HepG2 (cell line): Measurements from ENCODE around the gene ANKRD42. TPM values are rescaled to one million over a fixed set of nuclear protein-coding genes. Genes with fewer than 3 reads are reported as not detected.

ENCODE experiments used
- ASH2L ChIP-seq: fragments of 300-600, 200-600 bp; sonication (generic); IDR thresholded peaks from 2 replicates; pipeline ENCODE4 v1.7.0; 2017; ENCODE audit warnings: low read depth, mild to moderate bottlenecking, moderate library complexity, mixed read lengths, low read length; ENCODE audit not compliant: insufficient read length
- CENPT ChIP-seq: sonication (generic); formaldehyde crosslinking; IDR thresholded peaks from 2 replicates; pipeline ENCODE4 v1.8.0; 2022; ENCODE audit warnings: low read depth, mild to moderate bottlenecking, moderate library complexity, missing genetic modification reagents
- GFI1 ChIP-seq: sonication (generic); formaldehyde crosslinking; IDR thresholded peaks from 2 replicates; pipeline ENCODE4 v1.5.0; 2020; ENCODE audit warnings: missing genetic modification reagents, mild to moderate bottlenecking, borderline replicate concordance
- KAT8 ChIP-seq: IDR thresholded peaks from 2 replicates; pipeline ENCODE4 v1.6.1; 2016; ENCODE audit warnings: missing genetic modification reagents, missing compliant biosample characterization
- KLF13 ChIP-seq: sonication (generic); formaldehyde crosslinking; IDR thresholded peaks from 2 replicates; pipeline ENCODE4 v1.4.0; 2020; ENCODE audit warnings: mild to moderate bottlenecking, missing genetic modification reagents
- KLF6 ChIP-seq: IDR thresholded peaks from 2 replicates; pipeline ENCODE4 v1.8.0; 2016; ENCODE audit warnings: missing biosample characterization, missing genetic modification reagents
- MEIS2 ChIP-seq: sonication (generic); formaldehyde crosslinking; IDR thresholded peaks from 2 replicates; pipeline ENCODE4 v1.9.0; 2021; ENCODE audit warnings: mild to moderate bottlenecking, missing genetic modification reagents
- MIXL1 ChIP-seq: IDR thresholded peaks from 2 replicates; pipeline ENCODE4 v1.6.1; 2016
- MTERF4 ChIP-seq: sonication (generic); formaldehyde crosslinking; IDR thresholded peaks from 2 replicates; pipeline ENCODE4 v1.8.0; 2023; ENCODE audit warnings: mild to moderate bottlenecking, missing genetic modification reagents
- NCOA5 ChIP-seq: sonication (generic); formaldehyde crosslinking; IDR thresholded peaks from 2 replicates; pipeline ENCODE4 v1.4.0; 2020; ENCODE audit warnings: missing genetic modification reagents
- PCBP1 ChIP-seq: fragments of 200-400 bp; formaldehyde crosslinking; IDR thresholded peaks from 2 replicates; pipeline ENCODE4 v1.6.1; 2017; ENCODE audit warnings: mild to moderate bottlenecking, low read depth, low read length, borderline replicate concordance
- PRDM15 ChIP-seq: sonication (generic); formaldehyde crosslinking; IDR thresholded peaks from 2 replicates; pipeline ENCODE4 v1.4.0; 2020; ENCODE audit warnings: missing genetic modification reagents
- SKIL ChIP-seq: sonication (generic); formaldehyde crosslinking; IDR thresholded peaks from 2 replicates; pipeline ENCODE4 v1.8.0; 2022; ENCODE audit warnings: missing genetic modification reagents, mild to moderate bottlenecking, moderate library complexity, borderline replicate concordance
- STAT5B ChIP-seq: sonication (generic); formaldehyde crosslinking; IDR thresholded peaks from 2 replicates; pipeline ENCODE4 v1.4.0; 2020; ENCODE audit warnings: missing genetic modification reagents
- STAT6 ChIP-seq: sonication (generic); formaldehyde crosslinking; IDR thresholded peaks from 2 replicates; pipeline ENCODE4 v1.4.0; 2020; ENCODE audit warnings: missing genetic modification reagents, mild to moderate bottlenecking, borderline replicate concordance
- TBX2 ChIP-seq: sonication (generic); formaldehyde crosslinking; IDR thresholded peaks from 2 replicates; pipeline ENCODE4 v1.5.0; 2020; ENCODE audit warnings: missing genetic modification reagents, mild to moderate bottlenecking, borderline replicate concordance
- ZNF234 ChIP-seq: sonication (generic); formaldehyde crosslinking; conservative IDR thresholded peaks from 2 replicates; pipeline ENCODE4 v1.5.1; 2020; ENCODE audit warnings: mild to moderate bottlenecking, missing genetic modification reagents
- ZNF432 ChIP-seq: sonication (generic); formaldehyde crosslinking; IDR thresholded peaks from 2 replicates; pipeline ENCODE4 v1.5.0; 2020; ENCODE audit warnings: missing genetic modification reagents, mild to moderate bottlenecking, borderline replicate concordance
- ZSCAN30 ChIP-seq: sonication (generic); formaldehyde crosslinking; IDR thresholded peaks from 2 replicates; pipeline ENCODE4 v1.5.0; 2020; ENCODE audit warnings: mild to moderate bottlenecking, missing genetic modification reagents
- polyA plus RNA-seq, 8 experiments: library from polyadenylated mRNA; depleted of rRNA in 3 of 8; stranded (reverse) in 7 of 8; unstranded in 1 of 8; fragments of >200 nt; fragmentation: Illumina TruSeq in 4 of 8; extraction: Trizol in 4 of 8; gene quantifications; 2 replicates each; pipeline versions ENCODE4 v1.2.1 to v1.2.3, GENCODE V29; 2011 to 2016; ENCODE audit warnings: low read depth in 4 of 8, missing spikeins in 1 of 8, mixed read lengths in 1 of 8; ENCODE audit not compliant: insufficient read depth in 1 of 8
- total RNA-seq, 5 experiments: library from RNA; depleted of rRNA; stranded (reverse); fragments of >200 nt; fragmentation: Illumina TruSeq; extraction: Trizol; gene quantifications; 2 replicates each; pipeline ENCODE4 v1.2.3, GENCODE V29; 2016; ENCODE audit warnings: low read depth in 1 of 5

ANKRD42 gene
- total and polyA plus RNA-seq, 2 of the 13 experiments (the other 11 are each of a cell fraction or from before 2014, with no cell fraction given): 2.2 to 3.7 TPM

GRCh38 chr11:83285771-83286528 is 92.4 kb downstream of the ANKRD42 start, which contains the start of gene CCDC90B (continued):
- peak; percentile 90; the same call in 1 of the 2 replicates for TF ChIP-seq STAT6 (CRISPR knock-in tag)
- TF ChIP-seq GFI1 (CRISPR knock-in tag): peak; percentile 67; the same call in 1 of the 2 replicates
- TF ChIP-seq ZNF432 (CRISPR knock-in tag): no peak
- 0 out of 2 replicates have a peak, but pooled peaks have one; percentile 90 for TF ChIP-seq PCBP1
- TF ChIP-seq ZNF234 (CRISPR knock-in tag): no peak; the same call in 1 of the 2 replicates
- peak; percentile 64; the same call in 1 of the 2 replicates for TF ChIP-seq TBX2
- TF ChIP-seq SKIL (CRISPR knock-in tag): no peak
- TF ChIP-seq STAT5B (CRISPR knock-in tag): 0 out of 2 replicates have a peak, but pooled peaks have one; percentile 28
- peak; percentile 61; the same call in 1 of the 2 replicates for TF ChIP-seq MTERF4
- TF ChIP-seq PRDM15 (CRISPR knock-in tag): no peak
- TF ChIP-seq MEIS2 (CRISPR knock-in tag): 0 out of 2 replicates have a peak, but pooled peaks have one; percentile 31
- TF ChIP-seq KAT8: peak; percentile 90
- peak; percentile 96 for TF ChIP-seq KLF6 (CRISPR knock-in tag)
- no peak for TF ChIP-seq ZSCAN30
- peak; percentile 92 for TF ChIP-seq ASH2L
- no peak for TF ChIP-seq MIXL1 (CRISPR knock-in tag)
- no peak for TF ChIP-seq CENPT (CRISPR knock-in tag)
- TF ChIP-seq KLF13: no peak
- no peak for TF ChIP-seq NCOA5 (CRISPR knock-in tag)
